ENCODE measurements around the gene SF3B6.

SF3B6 gene

DNA sequence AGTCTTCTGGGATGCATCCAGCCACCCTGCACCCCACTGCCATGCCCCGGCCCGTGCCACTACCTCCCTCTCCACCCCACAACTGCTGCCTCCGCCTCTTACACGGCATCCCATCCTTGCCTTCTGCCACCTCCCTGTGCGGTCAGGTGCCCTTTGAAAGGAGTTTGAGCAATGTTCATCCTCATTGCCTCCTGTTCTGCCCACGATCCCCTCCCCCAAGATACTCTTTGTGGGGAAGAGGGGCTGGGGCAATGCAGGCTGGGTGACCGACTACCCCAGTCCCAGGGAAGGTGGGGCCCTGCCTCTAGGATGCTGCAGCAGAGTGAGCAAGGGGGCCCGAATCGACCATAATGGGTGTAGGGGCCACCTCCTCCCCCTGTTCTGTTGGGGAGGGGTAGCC is 57.9 kb downstream of the SF3B6 start:
- Histone ChIP-seq H2AFZ (ENCODE audit: low read length, unreplicated experiment) (no peak overlapping the region), H3K36me3 (ENCODE audit: insufficient read depth, low read length) (no peaks in the 10 kb centered on the region), H3K27me3 (ENCODE audit: insufficient read depth, low read length) (no peaks in the 10 kb centered on the region), H3K79me2 (ENCODE audit: control insufficient read depth, insufficient read depth, low read length, unreplicated experiment) (no peaks in the 10 kb centered on the region), H3K4me3 (ENCODE audit: low read depth, low read length) (no peak overlapping the region), H3K27ac (ENCODE audit: low read depth, low read length) (no peak overlapping the region), H3K4me1 (ENCODE audit: control insufficient read depth, insufficient read depth, low read length, unreplicated experiment) (peaks cover 27% of the 10 kb centered on the region)

DNA sequence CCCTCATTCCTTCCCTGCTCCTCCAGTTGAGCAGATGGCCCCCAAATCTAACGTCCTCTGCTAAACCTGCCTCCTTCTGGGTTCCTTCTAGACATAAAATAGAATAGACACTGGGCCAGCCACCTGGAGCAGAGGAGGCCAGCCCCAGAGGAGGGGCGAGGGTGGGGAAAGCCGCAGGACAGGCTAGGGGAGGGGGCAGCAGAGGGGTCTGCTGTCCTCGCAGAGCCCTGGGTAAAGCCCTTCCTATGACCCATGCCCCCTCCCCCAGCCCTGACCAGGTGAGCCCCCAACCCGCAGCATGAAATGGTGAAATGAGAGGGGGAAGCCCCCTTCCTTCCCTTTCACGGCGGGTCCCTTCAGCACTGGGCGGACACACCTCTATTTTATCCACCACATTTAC is 58.4 kb downstream of the SF3B6 start:
- Histone ChIP-seq H3K4me1 (ENCODE audit: control insufficient read depth, insufficient read depth, low read length, unreplicated experiment) (peaks cover 29% of the 10 kb centered on the region), H3K36me3 (ENCODE audit: insufficient read depth, low read length) (no peaks in the 10 kb centered on the region), H2AFZ (ENCODE audit: low read length, unreplicated experiment) (no peak overlapping the region), H3K79me2 (ENCODE audit: control insufficient read depth, insufficient read depth, low read length, unreplicated experiment) (no peaks in the 10 kb centered on the region), H3K27me3 (ENCODE audit: insufficient read depth, low read length) (no peaks in the 10 kb centered on the region), H3K27ac (ENCODE audit: low read depth, low read length) (no peak overlapping the region), H3K4me3 (ENCODE audit: low read depth, low read length) (no peak overlapping the region)
